ENCODE data around the gene C14orf132.

DNA sequence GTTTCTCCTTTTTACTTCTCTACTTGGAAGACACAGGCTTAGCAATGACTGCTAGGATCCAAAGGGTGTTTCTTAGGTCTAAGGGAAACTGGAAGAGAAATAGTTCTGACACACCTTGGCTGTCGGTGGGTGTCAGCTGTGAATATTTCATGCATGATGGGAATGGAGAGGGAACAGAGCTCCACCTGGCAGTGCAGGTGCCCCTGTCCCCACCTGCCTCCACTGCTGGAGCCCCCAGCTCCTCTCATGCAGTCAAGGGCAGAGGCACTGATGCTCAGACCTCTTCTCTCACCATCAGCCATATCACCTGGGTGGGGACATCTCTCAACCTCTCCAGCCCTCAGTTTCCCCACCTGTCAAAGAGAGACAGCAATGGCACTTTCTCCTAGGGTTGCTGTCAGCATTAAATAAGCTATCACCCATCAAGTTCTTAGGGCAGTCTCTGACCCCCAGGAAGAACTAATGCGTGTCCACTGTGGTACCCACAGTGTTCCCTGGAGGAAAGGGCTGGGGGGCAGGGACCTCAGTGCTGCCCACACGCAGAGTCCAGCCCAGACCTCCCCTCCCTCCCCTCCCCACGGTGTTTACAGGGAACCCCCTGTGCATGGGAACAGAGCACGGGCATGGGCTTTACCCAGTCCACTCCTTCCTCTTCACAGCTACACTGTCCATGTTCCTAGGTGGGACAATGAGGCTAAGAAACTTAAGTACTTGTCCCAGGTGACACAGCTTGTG, 69.1 kb downstream of the C14orf132 start:
- TF ChIP-seq, protein P1, sequence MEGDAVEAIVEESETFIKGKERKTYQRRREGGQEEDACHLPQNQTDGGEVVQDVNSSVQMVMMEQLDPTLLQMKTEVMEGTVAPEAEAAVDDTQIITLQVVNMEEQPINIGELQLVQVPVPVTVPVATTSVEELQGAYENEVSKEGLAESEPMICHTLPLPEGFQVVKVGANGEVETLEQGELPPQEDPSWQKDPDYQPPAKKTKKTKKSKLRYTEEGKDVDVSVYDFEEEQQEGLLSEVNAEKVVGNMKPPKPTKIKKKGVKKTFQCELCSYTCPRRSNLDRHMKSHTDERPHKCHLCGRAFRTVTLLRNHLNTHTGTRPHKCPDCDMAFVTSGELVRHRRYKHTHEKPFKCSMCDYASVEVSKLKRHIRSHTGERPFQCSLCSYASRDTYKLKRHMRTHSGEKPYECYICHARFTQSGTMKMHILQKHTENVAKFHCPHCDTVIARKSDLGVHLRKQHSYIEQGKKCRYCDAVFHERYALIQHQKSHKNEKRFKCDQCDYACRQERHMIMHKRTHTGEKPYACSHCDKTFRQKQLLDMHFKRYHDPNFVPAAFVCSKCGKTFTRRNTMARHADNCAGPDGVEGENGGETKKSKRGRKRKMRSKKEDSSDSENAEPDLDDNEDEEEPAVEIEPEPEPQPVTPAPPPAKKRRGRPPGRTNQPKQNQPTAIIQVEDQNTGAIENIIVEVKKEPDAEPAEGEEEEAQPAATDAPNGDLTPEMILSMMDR (conservative IDR thresholded peaks at IDR 0.05; ENCODE audit: low read length), result peak; percentile 20
- TF ChIP-seq EZH2phosphoT487 (IDR thresholded peaks at IDR 0.05; ENCODE audit: borderline replicate concordance), result no peak
